CD4-positive, alpha-beta T cell (primary cell): ENCODE results near the gene HMCN2. TPM values are rescaled to one million over a fixed set of nuclear protein-coding genes. Genes with fewer than 3 reads are reported as not detected.

Source experiments
- ATAC-seq: fragments of 200-7000 bp; cut with Tn5 transposase; one replicate; pipeline ENCODE4 v1.10.0; 2022; ENCODE audit warnings: mild to moderate bottlenecking; ENCODE audit not compliant: poor library complexity
- CTCF ChIA-PET: fragments of 350-600 bp; sonication (Branson Sonifier 250); formaldehyde crosslinking; loops from one replicate; lab custom pipeline; 2021; ENCODE audit warnings: antibody characterized with exemption, inconsistent platforms; lab: Charles Lee
- POLR2A ChIA-PET: fragments of 350-600 bp; sonication (Branson Sonifier 250); formaldehyde crosslinking; loops from one replicate; lab custom pipeline; 2021; ENCODE audit warnings: antibody characterized with exemption, inconsistent platforms; lab: Charles Lee
- DNase-seq, 14 experiments: peaks; one replicate each; pipeline ENCODE4 v3.0.0-alpha.2; 2013 to 2020; ENCODE audit warnings: mixed read lengths in 2 of 14
- H3K27ac ChIP-seq, 2 donors: one replicate each; pipeline versions ENCODE4 v1.5.1 to v1.7.0; 2013; ENCODE audit warnings: low read length in 2 of 2, low read depth in 1 of 2, mild to moderate bottlenecking in 1 of 2
- H3K27me3 ChIP-seq, 2 experiments: 1 replicate in 1 of 2; 2 replicates in 1 of 2; pipeline versions ENCODE4 v1.6.1 to v1.7.0; 2013; ENCODE audit warnings: low read length in 2 of 2, control low read depth in 1 of 2, mild to moderate bottlenecking in 1 of 2, moderate library complexity in 1 of 2; ENCODE audit not compliant: insufficient read depth in 2 of 2, control insufficient read depth in 1 of 2
- H3K36me3 ChIP-seq: one replicate; pipeline ENCODE4 v1.6.1; 2013; ENCODE audit warnings: low read length, control low read depth; ENCODE audit not compliant: insufficient read depth
- H3K4me1 ChIP-seq: one replicate; pipeline ENCODE4 v1.6.1; 2013; ENCODE audit warnings: low read length, control low read depth; ENCODE audit not compliant: insufficient read depth
- H3K4me3 ChIP-seq: one replicate; pipeline ENCODE4 v1.5.1; 2013; ENCODE audit warnings: mild to moderate bottlenecking, low read length, moderate library complexity
- H3K9me3 ChIP-seq, 2 experiments: 1 replicate in 1 of 2; 2 replicates in 1 of 2; pipeline versions ENCODE4 v1.6.1 to v1.7.0; 2013; ENCODE audit warnings: low read length in 2 of 2, mild to moderate bottlenecking in 2 of 2, control low read depth in 1 of 2, moderate library complexity in 1 of 2; ENCODE audit not compliant: control insufficient read depth in 1 of 2, insufficient read depth in 1 of 2
- H3K27ac Mint-ChIP-seq: one replicate; pipeline ENCODE4 v1.8.0; 2020; ENCODE audit warnings: mixed read lengths
- H3K27me3 Mint-ChIP-seq: one replicate; pipeline ENCODE4 v1.8.0; 2021; ENCODE audit warnings: mixed read lengths
- H3K36me3 Mint-ChIP-seq: one replicate; pipeline ENCODE4 v1.8.0; 2021; ENCODE audit warnings: low read depth, mixed read lengths
- H3K4me1 Mint-ChIP-seq: one replicate; pipeline ENCODE4 v1.8.0; 2021; ENCODE audit warnings: low read depth, mixed read lengths
- H3K4me3 Mint-ChIP-seq: one replicate; pipeline ENCODE4 v1.8.0; 2020; ENCODE audit warnings: mild to moderate bottlenecking, mixed read lengths
- H3K9me3 Mint-ChIP-seq: one replicate; pipeline ENCODE4 v1.8.0; 2020; ENCODE audit warnings: mixed read lengths
- intact Hi-C, 2 experiments: fragments of 100-400 bp; cut with DNase I in 1 of 2; cut with micrococcal nuclease in 1 of 2; formaldehyde crosslinking; loops; one replicate each; pipeline versions ENCODE4 v1.15.1 to v1.9.0; 2023 to 2025; cut with DNase I, micrococcal nuclease
- total RNA-seq, 174 experiments: library from RNA in 2 of 174; stranded (reverse) in 2 of 174; gene quantifications; one replicate each; pipeline ENCODE4 v1.2.3 and lab custom pipeline; 2021 to 2026
- TF ChIP-seq, protein P1 (sequence below): fragments of 200-600 bp; IDR thresholded peaks from one replicate; pipeline ENCODE4 v1.8.0; 2022; ENCODE audit warnings: antibody characterized with exemption, mild to moderate bottlenecking

The HMCN2 gene
- total RNA-seq, 2 experiments from 2014 or later = not detected

- H3K4me1 ChIP-seq = no peaks in the 10 kb centered on the region
- H3K27ac Mint-ChIP-seq = no peak overlapping the region
- no peak overlapping the region for H3K27ac ChIP-seq
- DNase-seq (no peak), ATAC-seq (no peak)
- H3K36me3 ChIP-seq = no peaks in the 10 kb centered on the region
- ChIA-PET CTCF (interaction anchor here (0.6 kb wide), 1 partner anchor 119 kb away, joined by 3 read pairs; no protein-coding TSS in a partner anchor), POLR2A (no interaction called here)
- H3K9me3 ChIP-seq = peaks cover 0 to 2% of the 10 kb centered on the region in 2 experiments
- H3K4me3 ChIP-seq = no peak overlapping the region
- TF ChIP-seq, protein P1, sequence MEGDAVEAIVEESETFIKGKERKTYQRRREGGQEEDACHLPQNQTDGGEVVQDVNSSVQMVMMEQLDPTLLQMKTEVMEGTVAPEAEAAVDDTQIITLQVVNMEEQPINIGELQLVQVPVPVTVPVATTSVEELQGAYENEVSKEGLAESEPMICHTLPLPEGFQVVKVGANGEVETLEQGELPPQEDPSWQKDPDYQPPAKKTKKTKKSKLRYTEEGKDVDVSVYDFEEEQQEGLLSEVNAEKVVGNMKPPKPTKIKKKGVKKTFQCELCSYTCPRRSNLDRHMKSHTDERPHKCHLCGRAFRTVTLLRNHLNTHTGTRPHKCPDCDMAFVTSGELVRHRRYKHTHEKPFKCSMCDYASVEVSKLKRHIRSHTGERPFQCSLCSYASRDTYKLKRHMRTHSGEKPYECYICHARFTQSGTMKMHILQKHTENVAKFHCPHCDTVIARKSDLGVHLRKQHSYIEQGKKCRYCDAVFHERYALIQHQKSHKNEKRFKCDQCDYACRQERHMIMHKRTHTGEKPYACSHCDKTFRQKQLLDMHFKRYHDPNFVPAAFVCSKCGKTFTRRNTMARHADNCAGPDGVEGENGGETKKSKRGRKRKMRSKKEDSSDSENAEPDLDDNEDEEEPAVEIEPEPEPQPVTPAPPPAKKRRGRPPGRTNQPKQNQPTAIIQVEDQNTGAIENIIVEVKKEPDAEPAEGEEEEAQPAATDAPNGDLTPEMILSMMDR = no peak
- peaks cover 0 to 15% of the 10 kb centered on the region in 2 experiments for H3K27me3 ChIP-seq
- H3K27me3 Mint-ChIP-seq = peaks cover 45% of the 10 kb centered on the region
- no peaks in the 10 kb centered on the region for H3K4me1 Mint-ChIP-seq
- H3K36me3 Mint-ChIP-seq = no peaks in the 10 kb centered on the region
- no peaks in the 10 kb centered on the region for H3K9me3 Mint-ChIP-seq
- intact Hi-C loops = no loop called here
- H3K4me3 Mint-ChIP-seq = no peak overlapping the region
These were observed 18.1 kb downstream of the HMCN2 start for GRCh38 chr9:130283539-130284248.

GRCh38 chr9:130284249-130284625, 18.7 kb downstream of the HMCN2 start:
- no peak overlapping the region for H3K27ac Mint-ChIP-seq
- CTCF ChIA-PET = no interaction called here
- peaks cover 3 to 15% of the 10 kb centered on the region in 2 experiments for H3K27me3 ChIP-seq

GRCh38 chr9:130284690-130285089, 19.1 kb downstream of the HMCN2 start:
- DNase-seq (no peak), ATAC-seq (no peak)
- Mint-ChIP-seq H3K36me3 (no peaks in the 10 kb centered on the region), H3K4me3 (no peak overlapping the region), H3K9me3 (no peaks in the 10 kb centered on the region), H3K4me1 (no peaks in the 10 kb centered on the region), H3K27me3 (peaks cover 47% of the 10 kb centered on the region), H3K27ac (no peak overlapping the region)
- intact Hi-C loops = no loop called here
- POLR2A ChIA-PET = no interaction called here
- CTCF ChIA-PET = no interaction called here
- peaks cover 0 to 6% of the 10 kb centered on the region in 2 experiments for H3K9me3 ChIP-seq
- no peak overlapping the region for H3K27ac ChIP-seq
- TF ChIP-seq, protein P1 = no peak
- H3K4me1 ChIP-seq = no peaks in the 10 kb centered on the region
- H3K4me3 ChIP-seq = no peak overlapping the region
- H3K36me3 ChIP-seq = no peaks in the 10 kb centered on the region
- peaks cover 6 to 18% of the 10 kb centered on the region in 2 experiments for H3K27me3 ChIP-seq

More at GRCh38 chr9:130284249-130284625, 18.7 kb downstream of the HMCN2 start:
- no peak for ATAC-seq
- H3K36me3 ChIP-seq = no peaks in the 10 kb centered on the region
- no peak for DNase-seq
- Mint-ChIP-seq H3K4me1 (no peaks in the 10 kb centered on the region), H3K4me3 (no peak overlapping the region), H3K9me3 (no peaks in the 10 kb centered on the region), H3K27me3 (peaks cover 47% of the 10 kb centered on the region), H3K36me3 (no peaks in the 10 kb centered on the region)
- intact Hi-C loops = no loop called here
- H3K4me1 ChIP-seq = no peaks in the 10 kb centered on the region
- POLR2A ChIA-PET = no interaction called here
- TF ChIP-seq, protein P1 = no peak
- H3K9me3 ChIP-seq = peaks cover 0 to 6% of the 10 kb centered on the region in 2 experiments
- H3K4me3 ChIP-seq = no peak overlapping the region
- H3K27ac ChIP-seq = no peak overlapping the region
